ENCODE measurements around the gene CABP5.

The CABP5 gene

DNA sequence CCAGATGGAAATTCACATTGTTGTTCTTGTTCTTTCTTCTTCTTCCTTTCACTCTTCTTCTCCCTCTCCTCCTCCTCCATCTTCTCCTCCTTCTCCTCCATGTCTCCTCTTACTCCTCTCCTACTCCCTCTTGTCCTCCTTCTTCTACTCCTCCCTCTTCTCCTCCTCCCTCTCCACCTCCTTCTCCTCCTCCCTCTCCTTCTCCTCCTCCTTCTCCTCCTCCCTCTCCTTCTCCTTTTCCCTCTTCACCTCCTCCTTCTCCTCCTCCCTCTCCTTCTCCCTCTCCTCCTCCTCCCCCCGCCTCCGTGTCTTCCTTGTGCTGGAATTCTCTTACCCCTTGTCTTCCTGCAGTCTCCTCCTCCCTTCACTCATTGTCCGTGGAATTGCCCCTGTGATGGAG is 18.4 kb downstream of the CABP5 start:
- no peak overlapping the region for H3K27ac ChIP-seq
- no peaks in the 10 kb centered on the region for H3K36me3 ChIP-seq
- no peak overlapping the region for H3K4me3 ChIP-seq (ENCODE audit: low read depth in 1 of 2, low read length in 1 of 2)
- peaks cover 2% of the 10 kb centered on the region for H3K27me3 ChIP-seq
- TF ChIP-seq CTCF (IDR thresholded peaks at IDR 0.05): no peak
- H3K9me3 ChIP-seq: no peaks in the 10 kb centered on the region
- H3K4me1 ChIP-seq (ENCODE audit: control insufficient read depth in 1 of 2, insufficient read depth in 1 of 2, low read depth in 1 of 2, low read length in 1 of 2): no peaks in the 10 kb centered on the region

DNA sequence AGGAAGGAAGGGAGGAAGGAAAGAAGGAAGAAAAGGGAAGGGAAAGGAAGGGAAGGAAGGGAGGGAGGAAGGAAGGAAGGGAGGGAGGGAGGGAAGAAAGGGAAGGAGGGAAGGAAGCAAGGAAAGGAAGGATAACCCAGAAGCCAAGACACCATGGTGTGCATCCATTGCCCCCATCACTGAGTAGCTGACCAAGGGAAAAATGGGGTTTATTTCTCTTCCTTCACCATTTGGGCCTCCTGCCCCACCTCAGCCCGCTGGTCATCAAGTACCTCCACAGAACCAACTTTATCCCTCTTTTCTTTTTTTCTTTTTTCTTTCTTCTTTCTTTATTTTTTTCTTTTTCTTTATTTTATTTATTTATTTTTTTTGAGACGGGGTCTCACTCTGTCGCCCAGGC is 20.4 kb downstream of the CABP5 start:
- Histone ChIP-seq H3K4me3 (ENCODE audit: low read depth in 1 of 2, low read length in 1 of 2) (no peak overlapping the region), H3K36me3 (no peaks in the 10 kb centered on the region), H3K27me3 (peaks cover 3% of the 10 kb centered on the region), H3K4me1 (ENCODE audit: control insufficient read depth in 1 of 2, insufficient read depth in 1 of 2, low read depth in 1 of 2, low read length in 1 of 2) (no peaks in the 10 kb centered on the region), H3K27ac (no peak overlapping the region), H3K9me3 (no peaks in the 10 kb centered on the region)
- no peak for TF ChIP-seq CTCF (IDR thresholded peaks at IDR 0.05)

DNA sequence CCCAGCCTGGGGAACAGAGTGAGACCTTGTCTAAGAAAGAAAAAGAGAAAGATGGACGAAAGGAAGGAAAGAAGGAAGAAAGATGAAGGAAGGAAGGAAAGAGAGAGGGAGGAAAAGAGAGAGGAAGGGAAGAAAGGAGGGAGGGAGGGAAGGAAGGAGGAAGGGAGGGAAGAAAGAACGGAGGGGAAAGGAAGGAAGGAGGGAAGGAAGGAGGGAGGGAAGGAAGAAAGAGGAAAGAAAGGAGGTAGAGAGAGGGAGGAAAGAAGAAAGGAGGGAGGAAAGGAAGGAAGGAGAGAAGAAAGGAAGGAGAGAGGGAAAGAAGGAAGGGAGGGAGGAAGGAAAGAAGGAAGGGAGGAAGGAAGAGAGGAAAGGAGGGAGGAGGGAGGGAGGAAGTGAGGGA is 20.9 kb downstream of the CABP5 start:
- Histone ChIP-seq H3K27ac (no peak overlapping the region), H3K4me3 (ENCODE audit: low read depth in 1 of 2, low read length in 1 of 2) (no peak overlapping the region), H3K27me3 (peaks cover 3% of the 10 kb centered on the region), H3K9me3 (no peaks in the 10 kb centered on the region), H3K4me1 (ENCODE audit: control insufficient read depth in 1 of 2, insufficient read depth in 1 of 2, low read depth in 1 of 2, low read length in 1 of 2) (no peaks in the 10 kb centered on the region), H3K36me3 (no peaks in the 10 kb centered on the region)
- TF ChIP-seq CTCF (IDR thresholded peaks at IDR 0.05): no peak

DNA sequence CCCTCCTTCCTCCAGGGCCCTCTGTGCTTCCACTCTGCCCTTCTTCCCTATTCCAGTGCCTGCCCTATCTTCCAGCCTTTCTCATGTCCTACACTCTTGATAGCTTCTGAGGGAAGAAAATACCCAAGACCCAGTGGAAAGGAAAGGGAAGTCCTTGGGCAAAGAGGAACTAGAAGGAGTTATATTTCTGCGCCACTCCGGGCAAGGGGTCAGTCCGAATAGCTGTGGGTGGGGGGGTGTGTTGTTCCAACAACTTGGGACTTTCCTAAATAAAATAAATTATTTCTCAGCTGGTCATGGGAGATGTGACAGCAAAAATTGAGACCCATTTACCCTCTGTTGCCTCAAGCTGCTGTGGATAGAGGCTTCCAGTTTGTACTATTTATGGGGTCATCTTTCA is 23.2 kb downstream of the CABP5 start:
- H3K4me1 ChIP-seq (ENCODE audit: control insufficient read depth in 1 of 2, insufficient read depth in 1 of 2, low read depth in 1 of 2, low read length in 1 of 2): no peaks in the 10 kb centered on the region
- H3K4me3 ChIP-seq (ENCODE audit: low read depth in 1 of 2, low read length in 1 of 2): no peak overlapping the region
- H3K27me3 ChIP-seq: peaks cover 8% of the 10 kb centered on the region
- no peaks in the 10 kb centered on the region for H3K9me3 ChIP-seq
- H3K36me3 ChIP-seq: no peaks in the 10 kb centered on the region
- H3K27ac ChIP-seq: no peak overlapping the region
- TF ChIP-seq CTCF (IDR thresholded peaks at IDR 0.05): no peak

DNA sequence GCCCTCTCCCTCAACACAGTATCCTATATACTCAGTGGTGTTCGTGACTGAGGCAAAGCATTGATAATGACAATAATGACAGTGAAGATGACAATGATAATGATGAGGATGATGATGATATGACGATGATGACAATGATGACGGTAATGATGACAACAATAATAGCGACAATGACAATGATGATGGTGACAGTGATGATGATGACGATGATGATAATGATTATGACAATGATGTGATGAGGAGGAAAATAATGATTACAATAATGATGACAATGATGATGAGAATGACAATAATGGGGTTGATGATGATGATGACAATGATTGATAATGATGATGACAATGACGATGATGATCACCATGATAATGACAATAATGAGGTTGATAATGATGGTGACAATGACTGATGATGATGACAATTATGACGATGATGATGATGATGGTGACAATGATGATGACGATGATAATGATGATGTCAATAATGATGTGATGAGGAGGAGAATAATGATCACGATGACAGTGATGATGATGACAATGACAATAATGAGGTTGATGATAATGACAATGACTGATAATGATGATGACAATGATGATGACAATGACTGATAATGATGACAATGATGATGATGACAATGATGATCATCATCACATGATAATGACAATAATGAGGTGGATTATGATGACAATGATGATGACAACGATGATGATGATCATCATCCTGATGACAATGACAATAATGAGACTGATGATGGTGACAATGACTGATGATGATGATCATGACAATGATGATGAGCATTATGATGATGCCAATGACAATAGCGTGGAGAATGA is 32.7 kb downstream of the CABP5 start:
- H3K27ac ChIP-seq: no peak overlapping the region
- H3K4me3 ChIP-seq (ENCODE audit: low read depth in 1 of 2, low read length in 1 of 2): no peak overlapping the region
- no peaks in the 10 kb centered on the region for H3K4me1 ChIP-seq (ENCODE audit: control insufficient read depth in 1 of 2, insufficient read depth in 1 of 2, low read depth in 1 of 2, low read length in 1 of 2)
- H3K36me3 ChIP-seq: no peaks in the 10 kb centered on the region
- H3K27me3 ChIP-seq: no peaks in the 10 kb centered on the region
- H3K9me3 ChIP-seq: no peaks in the 10 kb centered on the region
- no peak for TF ChIP-seq CTCF (IDR thresholded peaks at IDR 0.05)
